Activated CD4-positive, alpha-beta memory T cell treated with anti-CD3 and anti-CD28 coated beads, Interleukin-2, amount 10 ng/mL, durations not matched to agents 7 days and 5 days (primary cell): Measurements from ENCODE around the gene ELAPOR2. TPM values are rescaled to one million over a fixed set of nuclear protein-coding genes. Genes with fewer than 3 reads are reported as not detected.

Experiments
- CTCF ChIA-PET: fragments of 350-600 bp; sonication (Branson Sonifier 250); formaldehyde crosslinking; loops from one replicate; lab custom pipeline; 2021; ENCODE audit warnings: antibody characterized with exemption, inconsistent platforms; lab: Charles Lee
- POLR2A ChIA-PET: fragments of 350-600 bp; sonication (Branson Sonifier 250); formaldehyde crosslinking; loops from one replicate; lab custom pipeline; 2021; ENCODE audit warnings: antibody characterized with exemption; lab: Charles Lee
- DNase-seq: peaks from one replicate; pipeline ENCODE4 v3.0.0-alpha.2; 2020
- H3K27ac Mint-ChIP-seq: one replicate; pipeline ENCODE4 v1.8.0; 2021; ENCODE audit warnings: mild to moderate bottlenecking, mixed read lengths
- H3K27me3 Mint-ChIP-seq: one replicate; pipeline ENCODE4 v1.8.0; 2021; ENCODE audit warnings: mixed read lengths
- H3K36me3 Mint-ChIP-seq: one replicate; pipeline ENCODE4 v1.8.0; 2021; ENCODE audit warnings: low read depth, mixed read lengths
- H3K4me1 Mint-ChIP-seq: one replicate; pipeline ENCODE4 v1.8.0; 2021; ENCODE audit warnings: mixed read lengths
- H3K4me3 Mint-ChIP-seq: one replicate; pipeline ENCODE4 v1.8.0; 2021; ENCODE audit warnings: mild to moderate bottlenecking, mixed read lengths
- H3K9me3 Mint-ChIP-seq: one replicate; pipeline ENCODE4 v1.8.0; 2021; ENCODE audit warnings: mixed read lengths
- total RNA-seq, 2 experiments: library from RNA; stranded (reverse); gene quantifications; one replicate each; pipeline ENCODE4 v1.2.3, GENCODE V29; 2021

The ELAPOR2 gene
- total RNA-seq, 2 experiments from 2014 or later, result 2.5 to 3.9 TPM

GRCh38 chr7:87029078-87029477 lies 30.4 kb downstream of the ELAPOR2 start:
- H3K4me3 Mint-ChIP-seq, result no peak overlapping the region
- CTCF ChIA-PET, result no interaction called here

GRCh38 chr7:87028636-87029035 lies 30.8 kb downstream of the ELAPOR2 start:
- DNase-seq, result no peak
- Mint-ChIP-seq H3K27ac (no peak overlapping the region), H3K4me3 (no peak overlapping the region), H3K27me3 (no peaks in the 10 kb centered on the region), H3K36me3 (no peaks in the 10 kb centered on the region), H3K4me1 (no peaks in the 10 kb centered on the region), H3K9me3 (peaks cover 2% of the 10 kb centered on the region)
- ChIA-PET POLR2A (no interaction called here), CTCF (no interaction called here)

More at GRCh38 chr7:87029078-87029477, 30.4 kb downstream of the ELAPOR2 start:
- H3K9me3 Mint-ChIP-seq, result peaks cover 2% of the 10 kb centered on the region
- POLR2A ChIA-PET, result no interaction called here
- no peaks in the 10 kb centered on the region for H3K36me3 Mint-ChIP-seq
- no peaks in the 10 kb centered on the region for H3K4me1 Mint-ChIP-seq
- no peak overlapping the region for H3K27ac Mint-ChIP-seq
- no peak for DNase-seq
- H3K27me3 Mint-ChIP-seq, result no peaks in the 10 kb centered on the region

- POLR2A ChIA-PET, result no interaction called here
- no peak for DNase-seq
- Mint-ChIP-seq H3K27me3 (no peaks in the 10 kb centered on the region), H3K4me3 (no peak overlapping the region), H3K9me3 (peaks cover 2% of the 10 kb centered on the region), H3K36me3 (no peaks in the 10 kb centered on the region), H3K27ac (no peak overlapping the region), H3K4me1 (no peaks in the 10 kb centered on the region)
- CTCF ChIA-PET, result no interaction called here
These were observed 31.6 kb downstream of the ELAPOR2 start for GRCh38 chr7:87027900-87028299.

- DNase-seq, result no peak
- H3K4me3 Mint-ChIP-seq, result no peak overlapping the region
- CTCF ChIA-PET, result no interaction called here
- no peaks in the 10 kb centered on the region for H3K4me1 Mint-ChIP-seq
- H3K9me3 Mint-ChIP-seq, result no peaks in the 10 kb centered on the region
- H3K27ac Mint-ChIP-seq, result no peak overlapping the region
- no peaks in the 10 kb centered on the region for H3K36me3 Mint-ChIP-seq
- POLR2A ChIA-PET, result no interaction called here
- H3K27me3 Mint-ChIP-seq, result no peaks in the 10 kb centered on the region
These were observed 38.2 kb downstream of the ELAPOR2 start for GRCh38 chr7:87021285-87021684.

- ChIA-PET CTCF (no interaction called here), POLR2A (no interaction called here)
- H3K9me3 Mint-ChIP-seq, result no peaks in the 10 kb centered on the region
- H3K36me3 Mint-ChIP-seq, result no peaks in the 10 kb centered on the region
- H3K27ac Mint-ChIP-seq, result no peak overlapping the region
- no peaks in the 10 kb centered on the region for H3K4me1 Mint-ChIP-seq
- H3K4me3 Mint-ChIP-seq, result no peak overlapping the region
- DNase-seq, result no peak
- no peaks in the 10 kb centered on the region for H3K27me3 Mint-ChIP-seq
These were observed 42.8 kb downstream of the ELAPOR2 start for GRCh38 chr7:87016606-87017005.

- no peak for DNase-seq
- Mint-ChIP-seq H3K27me3 (no peaks in the 10 kb centered on the region), H3K9me3 (no peaks in the 10 kb centered on the region), H3K4me1 (no peaks in the 10 kb centered on the region), H3K4me3 (no peak overlapping the region), H3K36me3 (no peaks in the 10 kb centered on the region), H3K27ac (no peak overlapping the region)
- ChIA-PET CTCF (interaction anchor here (1.0 kb wide), 1 partner anchor 223 kb away, joined by 3 read pairs; no protein-coding TSS in a partner anchor), POLR2A (no interaction called here)
These were observed 45.6 kb downstream of the ELAPOR2 start for GRCh38 chr7:87013840-87014190.

- H3K36me3 Mint-ChIP-seq, result no peaks in the 10 kb centered on the region
- CTCF ChIA-PET, result interaction anchor here (1.0 kb wide), 1 partner anchor 223 kb away, joined by 3 read pairs; no protein-coding TSS in a partner anchor
- no peaks in the 10 kb centered on the region for H3K27me3 Mint-ChIP-seq
- POLR2A ChIA-PET, result no interaction called here
- H3K27ac Mint-ChIP-seq, result no peak overlapping the region
- no peaks in the 10 kb centered on the region for H3K4me1 Mint-ChIP-seq
- DNase-seq, result no peak
- no peak overlapping the region for H3K4me3 Mint-ChIP-seq
- H3K9me3 Mint-ChIP-seq, result no peaks in the 10 kb centered on the region
These were observed 46.2 kb downstream of the ELAPOR2 start for GRCh38 chr7:87013136-87013839.

Other genes with a start within 250 kb of the ELAPOR2 start
- 10 to 100 TPM; 95.3 to 97.8 TPM for gene DMTF1, start 92.8 kb upstream of the ELAPOR2 start, total RNA-seq
- gene TMEM243, start 160.1 kb upstream of the ELAPOR2 start, total RNA-seq, result 10 to 100 TPM; 42.1 to 42.5 TPM